GM23248 (cell line): ENCODE measurements around the gene ACOT11. TPM values are rescaled to one million over a fixed set of nuclear protein-coding genes. Genes with fewer than 3 reads are reported as not detected.

Source experiments
- DNase-seq: peaks from one replicate; pipeline ENCODE4 v3.0.0-alpha.2; 2015
- H2AFZ ChIP-seq: fragments of 200-600 bp; sonication (generic); 2 replicates; pipeline ENCODE4 v1.6.1; 2016; ENCODE audit warnings: antibody characterized with exemption
- H3F3A ChIP-seq: fragments of 200-600 bp; sonication (generic); 2 replicates; pipeline ENCODE4 v1.6.1; 2016; ENCODE audit warnings: mild to moderate bottlenecking, antibody characterized with exemption, mixed run types; ENCODE audit not compliant: insufficient read depth
- H3K27ac ChIP-seq: fragments of 200-600 bp; sonication (generic); 2 replicates; pipeline ENCODE4 v1.5.1; 2016; ENCODE audit warnings: mild to moderate bottlenecking
- H3K27me3 ChIP-seq: fragments of 200-600 bp; sonication (generic); replicated peaks from 2 replicates; pipeline ENCODE4 v1.6.1; 2016; ENCODE audit warnings: mild to moderate bottlenecking; ENCODE audit not compliant: insufficient read depth
- H3K36me3 ChIP-seq: fragments of 200-600 bp; sonication (generic); 2 replicates; pipeline ENCODE4 v1.6.1; 2016; ENCODE audit warnings: low read depth, mild to moderate bottlenecking
- H3K4me1 ChIP-seq: fragments of 200-600 bp; sonication (generic); 2 replicates; pipeline ENCODE4 v1.6.1; 2016; ENCODE audit warnings: mild to moderate bottlenecking; ENCODE audit not compliant: insufficient read depth
- H3K4me2 ChIP-seq: fragments of 200-600 bp; sonication (generic); one replicate; pipeline ENCODE4 v1.6.1; 2016; ENCODE audit warnings: mild to moderate bottlenecking; ENCODE audit not compliant: unreplicated experiment
- H3K4me3 ChIP-seq: fragments of 200-600 bp; sonication (generic); 2 replicates; pipeline ENCODE4 v1.5.1; 2016; ENCODE audit warnings: mild to moderate bottlenecking
- H3K79me2 ChIP-seq: fragments of 200-600 bp; sonication (generic); 2 replicates; pipeline ENCODE4 v1.6.1; 2016; ENCODE audit warnings: mild to moderate bottlenecking; ENCODE audit not compliant: insufficient read depth
- H3K9ac ChIP-seq: fragments of 200-600 bp; sonication (generic); 2 replicates; pipeline ENCODE4 v1.6.1; 2016; ENCODE audit warnings: mild to moderate bottlenecking
- H3K9me2 ChIP-seq: fragments of 200-600 bp; sonication (generic); 2 replicates; pipeline ENCODE4 v1.6.1; 2016; ENCODE audit warnings: mixed run types, mild to moderate bottlenecking, moderate library complexity; ENCODE audit not compliant: insufficient read depth
- H3K9me3 ChIP-seq: fragments of 200-600 bp; sonication (generic); one replicate; pipeline ENCODE4 v1.6.1; 2017; ENCODE audit warnings: low read depth
- H4K20me1 ChIP-seq: fragments of 200-600 bp; sonication (generic); 2 replicates; pipeline ENCODE4 v1.6.0; 2016; ENCODE audit not compliant: insufficient read depth
- EZH2 ChIP-seq: fragments of 200-600 bp; sonication (generic); IDR thresholded peaks from 2 replicates; pipeline ENCODE4 v1.6.1; 2018; ENCODE audit warnings: antibody characterized with exemption, mild to moderate bottlenecking; ENCODE audit not compliant: insufficient read depth, poor library complexity, severe bottlenecking
- EZH2phosphoT487 ChIP-seq: fragments of 200-600 bp; sonication (generic); IDR thresholded peaks from 2 replicates; pipeline ENCODE4 v1.6.1; 2018; ENCODE audit warnings: antibody characterized with exemption, moderate library complexity, mild to moderate bottlenecking, low read depth; ENCODE audit not compliant: insufficient read depth
- WGBS, 2 experiments: methylation state at CpG; one replicate each; pipeline ENCODE4 v1.1.6; 2015 to 2017; ENCODE audit warnings: low lambda C conversion rate in 2 of 2, low coverage in 1 of 2; ENCODE audit errors: missing lambda C conversion rate in 2 of 2; 5-methylcytosine and 5-hydroxymethylcytosine counted together
- in situ Hi-C: fragments of 300-500 bp; cut with MboI; formaldehyde crosslinking; loops from 2 replicates; pipeline ENCODE4 v1.15.0; 2020
- polyA plus RNA-seq: library from polyadenylated mRNA; unstranded; fragments of >200 nt; fragmentation: Nextera tagmentation; extraction: Ambion mirVana; gene quantifications from 2 replicates; pipeline ENCODE4 v1.2.1, GENCODE V29; 2016
- total RNA-seq: library from RNA; depleted of rRNA; stranded (reverse); fragments of >200 nt; shearing (Covaris generic); gene quantifications from 2 replicates; pipeline ENCODE4 v1.2.3, GENCODE V29; 2014

ACOT11 gene
- total and polyA plus RNA-seq, 2 experiments from 2014 or later: 3.4 to 3.6 TPM

GRCh38 chr1:54545916-54546635 is 2.0 kb upstream of the ACOT11 start:
- Histone ChIP-seq H3K27ac (no peak overlapping the region), H3K9me2 (no peaks in the 10 kb centered on the region), H3K4me2 (no peak overlapping the region), H3K79me2 (no peaks in the 10 kb centered on the region), H3K4me3 (no peak overlapping the region), H3K4me1 (peaks cover 27% of the 10 kb centered on the region), H4K20me1 (no peaks in the 10 kb centered on the region), H2AFZ (no peak overlapping the region), H3K9me3 (no peaks in the 10 kb centered on the region), H3K36me3 (no peaks in the 10 kb centered on the region), H3K9ac (no peak overlapping the region), H3K27me3 (no peaks in the 10 kb centered on the region), H3F3A (peaks cover 20% of the 10 kb centered on the region)
- 90 to 91% methylated on average over 11 of the region's 11 CpGs for WGBS, 2 experiments
- no peak for TF ChIP-seq EZH2
- TF ChIP-seq EZH2phosphoT487: no peak
- in situ Hi-C loops: no loop called here
- DNase-seq: no peak

GRCh38 chr1:54546651-54547401 is 1.2 kb upstream of the ACOT11 start:
- Histone ChIP-seq H3K9me3 (no peaks in the 10 kb centered on the region), H3K79me2 (no peaks in the 10 kb centered on the region), H3K27ac (no peak overlapping the region), H3K4me2 (no peak overlapping the region), H3F3A (peaks cover 20% of the 10 kb centered on the region), H3K9me2 (no peaks in the 10 kb centered on the region), H3K27me3 (no peaks in the 10 kb centered on the region), H2AFZ (no peak overlapping the region), H3K36me3 (no peaks in the 10 kb centered on the region), H3K9ac (no peak overlapping the region), H3K4me1 (peaks cover 27% of the 10 kb centered on the region), H3K4me3 (no peak overlapping the region), H4K20me1 (no peaks in the 10 kb centered on the region)
- peak; percentile 33 for DNase-seq
- in situ Hi-C loops: no loop called here
- 93 to 97% methylated on average over 10 of the region's 10 CpGs for WGBS, 2 experiments
- TF ChIP-seq EZH2: no peak
- no peak for TF ChIP-seq EZH2phosphoT487

GRCh38 chr1:54548389-54549044 is 489 bp downstream of the ACOT11 start:
- H3K9ac ChIP-seq: peak overlapping the region; percentile 71
- H3K27ac ChIP-seq: no peak overlapping the region
- 59 to 61% methylated on average over 13 of the region's 13 CpGs for WGBS, 2 experiments
- H2AFZ ChIP-seq: peak overlapping the region; percentile 79
- no peaks in the 10 kb centered on the region for H3K9me2 ChIP-seq
- peaks cover 12% of the 10 kb centered on the region for H3F3A ChIP-seq
- no peak overlapping the region for H3K4me3 ChIP-seq
- H3K9me3 ChIP-seq: no peaks in the 10 kb centered on the region
- no peak for TF ChIP-seq EZH2phosphoT487
- TF ChIP-seq EZH2: no peak
- no peaks in the 10 kb centered on the region for H4K20me1 ChIP-seq
- H3K79me2 ChIP-seq: no peaks in the 10 kb centered on the region
- no peaks in the 10 kb centered on the region for H3K27me3 ChIP-seq
- in situ Hi-C loops: no loop called here
- no peak for DNase-seq
- H3K4me1 ChIP-seq: peaks cover 17% of the 10 kb centered on the region
- no peaks in the 10 kb centered on the region for H3K36me3 ChIP-seq
- peak overlapping the region; percentile 15 for H3K4me2 ChIP-seq

GRCh38 chr1:54549181-54549924 is 1.3 kb downstream of the ACOT11 start:
- Histone ChIP-seq H3K4me3 (no peak overlapping the region), H4K20me1 (no peaks in the 10 kb centered on the region), H3F3A (peaks cover 3% of the 10 kb centered on the region), H3K9ac (no peak overlapping the region), H3K9me2 (no peaks in the 10 kb centered on the region), H2AFZ (no peak overlapping the region), H3K36me3 (no peaks in the 10 kb centered on the region), H3K27ac (no peak overlapping the region), H3K79me2 (no peaks in the 10 kb centered on the region), H3K4me2 (no peak overlapping the region), H3K27me3 (no peaks in the 10 kb centered on the region), H3K9me3 (no peaks in the 10 kb centered on the region), H3K4me1 (peaks cover 9% of the 10 kb centered on the region)
- in situ Hi-C loops: no loop called here
- TF ChIP-seq EZH2 (no peak), EZH2phosphoT487 (no peak)
- DNase-seq: no peak
- 60 to 68% methylated on average over 13 of the region's 13 CpGs for WGBS, 2 experiments
